ENCODE data around the gene ZSCAN1.

ZSCAN1 gene

GRCh38 chr19:58035863-58036262, 2.0 kb downstream of the ZSCAN1 start:
- DNase-seq, result no peak
- no peak overlapping the region for H3K4me3 ChIP-seq (ENCODE audit: low read depth, low read length)
- TF ChIP-seq CTCF (IDR thresholded peaks at IDR 0.05; ENCODE audit: low read depth, low read length, missing control alignments), result no peak
- in situ Hi-C loops (cut with HindIII; ENCODE audit: low pct_ligation_motif_present, low sequenced_read_pairs), result no loop called here
- no peaks in the 10 kb centered on the region for H3K36me3 ChIP-seq (replicated peaks)
- H3K27me3 ChIP-seq (replicated peaks), result no peaks in the 10 kb centered on the region
- H3K27ac ChIP-seq, result no peak overlapping the region

DNA sequence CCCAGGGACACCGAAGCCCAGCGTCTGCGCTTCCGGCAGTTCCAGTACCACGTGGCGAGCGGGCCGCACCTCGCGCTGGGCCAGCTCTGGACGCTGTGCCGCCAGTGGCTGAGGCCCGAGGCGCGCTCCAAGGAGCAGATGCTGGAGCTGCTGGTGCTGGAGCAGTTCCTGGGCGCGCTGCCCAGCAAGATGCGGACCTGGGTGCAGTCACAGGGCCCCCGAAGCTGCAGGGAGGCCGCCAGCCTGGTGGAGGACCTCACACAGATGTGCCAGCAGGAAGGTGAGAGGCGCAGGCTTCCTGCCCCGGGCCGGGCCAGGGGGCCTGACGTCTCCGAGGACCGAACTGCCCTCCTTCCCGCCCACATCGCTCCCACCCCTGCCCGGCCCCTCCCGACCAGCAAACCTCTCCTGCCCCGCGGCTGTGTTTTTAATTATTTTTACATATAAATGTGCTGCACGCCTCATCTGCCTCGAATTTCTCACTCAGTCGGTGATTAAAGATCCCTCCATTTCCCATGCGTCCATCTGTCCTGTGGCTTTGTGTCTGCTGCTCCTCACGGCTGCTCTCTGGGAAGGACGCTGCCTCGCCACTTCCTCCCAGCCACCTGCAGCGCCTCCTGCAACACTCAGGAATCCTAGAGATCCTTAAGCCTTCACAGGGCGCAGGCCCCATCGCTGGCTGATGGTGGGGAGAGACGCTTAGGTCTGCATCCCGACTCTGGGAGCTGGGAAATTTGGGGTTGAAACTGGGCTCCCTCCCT, 4.3 kb downstream of the ZSCAN1 start:
- Histone ChIP-seq H3K4me3 (ENCODE audit: low read depth, low read length) (no peak overlapping the region), H3K27ac (no peak overlapping the region), H3K27me3 (replicated peaks) (no peaks in the 10 kb centered on the region), H3K36me3 (replicated peaks) (no peaks in the 10 kb centered on the region)
- TF ChIP-seq CTCF (IDR thresholded peaks at IDR 0.05; ENCODE audit: low read depth, low read length, missing control alignments), result no peak
- DNase-seq, result no peak
- in situ Hi-C loops (cut with HindIII; ENCODE audit: low pct_ligation_motif_present, low sequenced_read_pairs), result no loop called here

GRCh38 chr19:58038688-58039204, 4.9 kb downstream of the ZSCAN1 start:
- no peak overlapping the region for H3K4me3 ChIP-seq (ENCODE audit: low read depth, low read length)
- no peaks in the 10 kb centered on the region for H3K36me3 ChIP-seq (replicated peaks)
- H3K27ac ChIP-seq, result no peak overlapping the region
- no peaks in the 10 kb centered on the region for H3K27me3 ChIP-seq (replicated peaks)
- TF ChIP-seq CTCF (IDR thresholded peaks at IDR 0.05; ENCODE audit: low read depth, low read length, missing control alignments), result no peak
- DNase-seq, result no peak
- in situ Hi-C loops (cut with HindIII; ENCODE audit: low pct_ligation_motif_present, low sequenced_read_pairs), result no loop called here

DNA sequence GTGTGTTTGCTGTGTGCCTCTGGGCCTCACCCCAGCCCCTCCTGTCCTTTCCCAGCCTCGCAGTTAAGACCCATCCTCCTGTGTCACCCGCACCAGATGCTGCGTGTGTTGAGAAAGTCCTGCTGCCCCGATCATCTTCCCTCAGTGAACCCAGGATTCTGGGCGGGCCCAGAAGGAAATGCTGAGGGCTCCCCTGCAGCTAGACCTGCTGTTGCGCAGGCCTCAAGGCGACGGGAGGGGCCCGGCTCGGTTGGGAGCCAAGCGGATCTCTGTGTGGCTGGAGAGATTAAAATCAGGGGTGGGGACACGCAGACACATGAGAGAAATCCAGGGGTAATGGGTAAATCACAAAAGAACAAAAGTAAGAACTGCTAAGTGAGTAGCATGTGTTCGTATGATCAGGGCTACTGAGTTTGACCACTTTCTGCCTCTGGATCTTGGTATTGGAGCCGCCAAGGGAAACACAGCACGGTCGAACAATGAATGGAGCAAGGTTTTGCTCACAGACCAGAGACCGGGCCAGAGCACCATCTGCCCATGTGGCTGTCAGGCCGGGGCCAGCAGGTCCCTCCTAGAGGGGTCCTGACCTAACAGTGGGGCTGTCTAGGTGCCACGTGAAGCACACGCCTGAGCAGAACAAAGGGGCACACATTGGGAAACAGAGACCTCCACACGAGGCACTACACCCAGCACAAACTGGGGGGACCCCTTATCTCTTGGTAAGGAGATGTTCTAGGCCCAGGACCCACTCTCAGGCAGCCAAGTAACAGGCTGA, 7.1 kb downstream of the ZSCAN1 start:
- Histone ChIP-seq H3K27ac (no peak overlapping the region), H3K4me3 (ENCODE audit: low read depth, low read length) (no peak overlapping the region), H3K27me3 (replicated peaks) (no peaks in the 10 kb centered on the region), H3K36me3 (replicated peaks) (no peaks in the 10 kb centered on the region)
- in situ Hi-C loops (cut with HindIII; ENCODE audit: low pct_ligation_motif_present, low sequenced_read_pairs), result no loop called here
- DNase-seq, result no peak
- TF ChIP-seq CTCF (IDR thresholded peaks at IDR 0.05; ENCODE audit: low read depth, low read length, missing control alignments), result no peak

DNA sequence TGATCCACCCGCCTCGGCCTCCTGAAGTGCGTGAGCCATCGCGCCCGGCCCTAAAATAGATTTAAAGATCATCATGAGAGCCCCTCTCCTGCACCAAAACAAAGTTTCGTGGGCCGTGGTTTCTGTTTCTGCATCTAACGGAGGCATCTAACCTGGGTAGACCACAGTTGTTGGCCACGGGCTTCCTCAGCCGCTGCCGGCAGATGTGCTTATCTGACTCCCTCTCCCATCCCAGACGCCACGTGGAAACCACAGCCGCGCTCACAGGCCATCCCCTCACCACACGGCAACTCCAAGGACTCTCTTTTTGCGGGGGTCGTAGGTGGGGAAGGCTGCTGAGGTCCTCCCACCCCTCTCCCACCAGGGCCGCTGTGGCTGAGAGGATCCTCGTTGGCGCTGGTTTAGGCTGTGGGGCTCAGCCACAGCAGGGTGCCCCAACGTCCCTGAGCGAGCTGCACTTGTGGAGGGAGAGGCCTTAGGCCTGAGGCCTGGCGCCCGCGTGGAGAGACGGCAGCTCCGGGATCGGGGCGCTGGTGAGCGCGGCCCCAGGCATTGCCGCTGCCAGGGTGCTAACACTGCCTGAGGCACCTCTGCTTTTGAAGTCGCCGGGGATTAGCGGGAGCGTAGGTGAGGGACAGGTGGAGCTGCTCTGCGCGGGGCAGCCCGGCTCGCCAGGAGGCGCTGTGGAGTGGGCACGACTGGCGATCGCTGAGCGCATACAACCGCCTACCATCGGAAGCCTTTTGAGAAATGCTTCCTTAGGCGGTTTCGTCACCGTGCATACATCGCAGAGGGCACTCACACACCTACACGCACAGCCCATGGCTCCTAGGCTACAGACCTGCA, 8.9 kb downstream of the ZSCAN1 start:
- Histone ChIP-seq H3K27ac (no peak overlapping the region), H3K27me3 (replicated peaks) (no peaks in the 10 kb centered on the region), H3K36me3 (replicated peaks) (no peaks in the 10 kb centered on the region), H3K4me3 (ENCODE audit: low read depth, low read length) (no peak overlapping the region)
- no peak for DNase-seq
- in situ Hi-C loops (cut with HindIII; ENCODE audit: low pct_ligation_motif_present, low sequenced_read_pairs), result no loop called here
- no peak for TF ChIP-seq CTCF (IDR thresholded peaks at IDR 0.05; ENCODE audit: low read depth, low read length, missing control alignments)
